ENCODE data around the gene SESN3. TPM values are rescaled to one million over a fixed set of nuclear protein-coding genes. Genes with fewer than 3 reads are reported as not detected.

Gene SESN3
- polyA plus RNA-seq, 1 of the 3 experiments (the other 2 are of a cell fraction), result 1.7 TPM

DNA sequence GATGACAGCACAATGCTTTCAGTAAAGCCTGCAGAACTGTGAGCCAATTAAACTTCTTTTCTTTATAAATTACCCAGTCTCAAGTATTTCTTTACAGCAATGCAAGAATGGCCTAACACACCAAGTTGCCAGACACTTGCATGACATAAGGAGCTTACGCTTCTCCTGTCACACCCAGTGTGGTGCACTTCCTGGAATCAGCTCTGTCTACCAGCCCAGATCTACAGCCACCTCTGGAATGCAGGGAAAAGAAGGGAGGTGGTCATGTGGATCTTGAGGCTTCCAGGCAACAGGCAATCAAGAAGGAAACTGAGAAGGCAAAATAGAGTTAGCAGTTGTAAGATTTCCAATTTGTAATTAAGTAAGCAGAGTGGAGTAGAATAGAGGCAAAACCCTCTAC lies 37.4 kb upstream of the SESN3 start:
- CTCF ChIA-PET, result no interaction called here
- no peaks in the 10 kb centered on the region for H3F3A ChIP-seq (replicated peaks; ENCODE audit: insufficient read depth)
- no peaks in the 10 kb centered on the region for H3K9me2 ChIP-seq
- no peak overlapping the region for H2AFZ ChIP-seq (ENCODE audit: low read depth)
- DNase-seq, result no peak
- H3K4me2 ChIP-seq, result no peak overlapping the region
- H3K27ac ChIP-seq (ENCODE audit: low read depth in 2 of 2, low read length in 1 of 2), result no peak overlapping the region
- H3K27me3 ChIP-seq (ENCODE audit: insufficient read depth), result no peaks in the 10 kb centered on the region; the same call in 1 of the 2 replicates
- TF ChIP-seq SMC3 (IDR thresholded peaks at IDR 0.05; ENCODE audit: low read depth, low read length), result no peak
- TF ChIP-seq GATA2 (CRISPR knock-in tag; IDR thresholded peaks at IDR 0.05), result no peak
- TF ChIP-seq RFX5 (IDR thresholded peaks at IDR 0.05; ENCODE audit: low read length), result no peak
- TF ChIP-seq, protein P1, sequence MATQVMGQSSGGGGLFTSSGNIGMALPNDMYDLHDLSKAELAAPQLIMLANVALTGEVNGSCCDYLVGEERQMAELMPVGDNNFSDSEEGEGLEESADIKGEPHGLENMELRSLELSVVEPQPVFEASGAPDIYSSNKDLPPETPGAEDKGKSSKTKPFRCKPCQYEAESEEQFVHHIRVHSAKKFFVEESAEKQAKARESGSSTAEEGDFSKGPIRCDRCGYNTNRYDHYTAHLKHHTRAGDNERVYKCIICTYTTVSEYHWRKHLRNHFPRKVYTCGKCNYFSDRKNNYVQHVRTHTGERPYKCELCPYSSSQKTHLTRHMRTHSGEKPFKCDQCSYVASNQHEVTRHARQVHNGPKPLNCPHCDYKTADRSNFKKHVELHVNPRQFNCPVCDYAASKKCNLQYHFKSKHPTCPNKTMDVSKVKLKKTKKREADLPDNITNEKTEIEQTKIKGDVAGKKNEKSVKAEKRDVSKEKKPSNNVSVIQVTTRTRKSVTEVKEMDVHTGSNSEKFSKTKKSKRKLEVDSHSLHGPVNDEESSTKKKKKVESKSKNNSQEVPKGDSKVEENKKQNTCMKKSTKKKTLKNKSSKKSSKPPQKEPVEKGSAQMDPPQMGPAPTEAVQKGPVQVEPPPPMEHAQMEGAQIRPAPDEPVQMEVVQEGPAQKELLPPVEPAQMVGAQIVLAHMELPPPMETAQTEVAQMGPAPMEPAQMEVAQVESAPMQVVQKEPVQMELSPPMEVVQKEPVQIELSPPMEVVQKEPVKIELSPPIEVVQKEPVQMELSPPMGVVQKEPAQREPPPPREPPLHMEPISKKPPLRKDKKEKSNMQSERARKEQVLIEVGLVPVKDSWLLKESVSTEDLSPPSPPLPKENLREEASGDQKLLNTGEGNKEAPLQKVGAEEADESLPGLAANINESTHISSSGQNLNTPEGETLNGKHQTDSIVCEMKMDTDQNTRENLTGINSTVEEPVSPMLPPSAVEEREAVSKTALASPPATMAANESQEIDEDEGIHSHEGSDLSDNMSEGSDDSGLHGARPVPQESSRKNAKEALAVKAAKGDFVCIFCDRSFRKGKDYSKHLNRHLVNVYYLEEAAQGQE (IDR thresholded peaks at IDR 0.05; ENCODE audit: low read depth, low read length), result no peak
- no peak for TF ChIP-seq POLR2AphosphoS5 (IDR thresholded peaks at IDR 0.05; ENCODE audit: low read depth, low read length)
- TF ChIP-seq GABPA (IDR thresholded peaks at IDR 0.05; ENCODE audit: low read depth), result no peak
- no peak for TF ChIP-seq EZH2phosphoT487 (IDR thresholded peaks at IDR 0.05; ENCODE audit: borderline replicate concordance, low read depth)
- no peaks in the 10 kb centered on the region for H4K20me1 ChIP-seq (ENCODE audit: insufficient read depth)
- H3K79me2 ChIP-seq (ENCODE audit: insufficient read depth), result no peaks in the 10 kb centered on the region
- H3K4me1 ChIP-seq (ENCODE audit: control insufficient read depth in 1 of 2, insufficient read depth in 2 of 2, low read depth in 1 of 2, low read length in 1 of 2), result no peaks in the 10 kb centered on the region; a peak in 1 of 4 replicates
- H3K9ac ChIP-seq, result no peak overlapping the region
- no peak overlapping the region for H3K4me3 ChIP-seq (ENCODE audit: low read depth in 2 of 2, low read length in 1 of 2)
- no peaks in the 10 kb centered on the region for H3K9me3 ChIP-seq
- POLR2A ChIA-PET, result no interaction called here
- 89% methylated on average over 1 of the region's 1 CpG for WGBS (ENCODE audit: low lambda C conversion rate)
- H3K36me3 ChIP-seq (replicated peaks in 1 of 2; ENCODE audit: control insufficient read depth in 1 of 2, insufficient read depth in 2 of 2, low read length in 1 of 2), result no peaks in the 10 kb centered on the region

DNA sequence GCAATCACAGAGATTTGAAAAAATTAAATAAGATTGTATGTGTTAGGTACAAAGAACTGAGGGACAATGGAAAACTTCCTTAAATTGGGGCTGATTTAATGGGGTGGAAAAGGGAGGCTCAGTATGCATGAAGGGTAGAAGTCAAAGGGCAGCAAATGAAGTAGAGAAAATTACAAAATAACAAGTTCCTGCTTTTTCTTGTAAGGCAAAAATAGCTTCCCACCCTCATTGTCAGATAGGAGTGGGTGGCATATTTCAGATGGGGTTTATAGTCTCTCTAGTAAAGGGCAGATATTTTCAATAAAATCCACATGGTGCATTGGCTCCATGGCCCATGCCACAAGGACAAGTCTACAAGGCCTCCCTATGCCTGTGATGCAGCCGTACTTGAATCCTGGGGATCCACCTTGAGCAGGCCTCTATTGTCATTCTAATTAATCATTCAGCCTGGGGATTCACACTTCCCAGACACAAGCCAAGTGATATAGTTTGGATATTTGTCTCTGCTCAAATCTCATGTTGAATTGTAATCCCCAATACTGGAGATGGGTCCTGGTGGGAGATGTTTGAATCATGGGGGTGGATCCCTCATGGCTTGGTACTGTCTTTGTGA lies 36.7 kb upstream of the SESN3 start:
- CTCF ChIA-PET, result interaction anchor here (0.6 to 2.3 kb wide), 3 partner anchors 14 to 39 kb away, joined by 3 to 8 read pairs (median 3); no protein-coding TSS in a partner anchor
- 50% methylated on average over 1 of the region's 1 CpG for WGBS (ENCODE audit: low lambda C conversion rate)
- Histone ChIP-seq H3K36me3 (replicated peaks in 1 of 2; ENCODE audit: control insufficient read depth in 1 of 2, insufficient read depth in 2 of 2, low read length in 1 of 2) (no peaks in the 10 kb centered on the region), H3K4me2 (no peak overlapping the region), H3K4me3 (ENCODE audit: low read depth in 2 of 2, low read length in 1 of 2) (no peak overlapping the region), H3K9ac (no peak overlapping the region), H3K9me2 (no peaks in the 10 kb centered on the region), H3K4me1 (ENCODE audit: control insufficient read depth in 1 of 2, insufficient read depth in 2 of 2, low read depth in 1 of 2, low read length in 1 of 2) (no peaks in the 10 kb centered on the region; a peak in 1 of 4 replicates), H3K27ac (ENCODE audit: low read depth in 2 of 2, low read length in 1 of 2) (no peak overlapping the region), H3K27me3 (ENCODE audit: insufficient read depth) (no peaks in the 10 kb centered on the region; the same call in 1 of the 2 replicates), H2AFZ (ENCODE audit: low read depth) (no peak overlapping the region), H4K20me1 (ENCODE audit: insufficient read depth) (no peaks in the 10 kb centered on the region), H3K9me3 (no peaks in the 10 kb centered on the region), H3F3A (replicated peaks; ENCODE audit: insufficient read depth) (no peaks in the 10 kb centered on the region), H3K79me2 (ENCODE audit: insufficient read depth) (no peaks in the 10 kb centered on the region)
- POLR2A ChIA-PET, result no interaction called here
- DNase-seq, result no peak
- no peak for TF ChIP-seq NFIC (IDR thresholded peaks at IDR 0.05; ENCODE audit: borderline replicate concordance)
- no peak for TF ChIP-seq EZH2phosphoT487 (IDR thresholded peaks at IDR 0.05; ENCODE audit: borderline replicate concordance, low read depth)
- TF ChIP-seq GATA2 (CRISPR knock-in tag; IDR thresholded peaks at IDR 0.05), result no peak

Measured in SK-N-SH (cell line).